H1 (cell line): Measurements from ENCODE around the gene EGF. TPM values are rescaled to one million over a fixed set of nuclear protein-coding genes. Genes with fewer than 3 reads are reported as not detected.

Source experiments
- CTCF ChIA-PET: fragments of 300-600 bp; sonication (Branson Sonifier 250); formaldehyde crosslinking; loops from one replicate; lab custom pipeline; 2021; ENCODE audit not compliant: partially characterized antibody; lab: Charles Lee
- POLR2A ChIA-PET: fragments of 300-600 bp; sonication (Branson Sonifier 250); formaldehyde crosslinking; loops from one replicate; lab custom pipeline; 2021; ENCODE audit warnings: inconsistent platforms; ENCODE audit not compliant: partially characterized antibody; lab: Charles Lee
- DNase-seq, 2 experiments: peaks; one replicate each; pipeline versions ENCODE4 v3.0.0 to v3.0.0-alpha.2; 2010 to 2022; ENCODE audit warnings: low spot score in 2 of 2, low read depth in 1 of 2, mixed read lengths in 1 of 2
- FAIRE-seq: peaks from 2 replicates; lab custom pipeline; 2011; peaks lifted over from hg19 to GRCh38; lab: Jason Lieb, UNC
- H2AFZ ChIP-seq: 2 replicates; pipeline ENCODE4 v1.8.1; 2012; ENCODE audit warnings: low read length, inconsistent platforms
- H2AK5ac ChIP-seq: 2 replicates; pipeline ENCODE4 v1.6.1; 2013; ENCODE audit warnings: low read depth, low read length
- H2BK120ac ChIP-seq: replicated peaks from 2 replicates; pipeline ENCODE3; 2013; ENCODE audit warnings: low read depth, low read length, inconsistent platforms
- H2BK12ac ChIP-seq: 2 replicates; pipeline ENCODE4 v1.6.1; 2013; ENCODE audit warnings: low read depth, low read length
- H2BK15ac ChIP-seq: 2 replicates; pipeline ENCODE4 v1.6.1; 2013; ENCODE audit warnings: low read length
- H2BK20ac ChIP-seq: 2 replicates; pipeline ENCODE4 v1.6.1; 2013; ENCODE audit warnings: low read length
- H2BK5ac ChIP-seq: 2 replicates; pipeline ENCODE4 v1.6.1; 2013; ENCODE audit warnings: low read depth, low read length
- H3K14ac ChIP-seq: 2 replicates; pipeline ENCODE4 v1.6.1; 2013; ENCODE audit warnings: inconsistent platforms; ENCODE audit not compliant: insufficient read length
- H3K18ac ChIP-seq: 2 replicates; pipeline ENCODE4 v1.6.1; 2013; ENCODE audit warnings: low read length; ENCODE audit errors: extremely low read depth
- H3K23ac ChIP-seq: 2 replicates; pipeline ENCODE4 v1.6.1; 2013; ENCODE audit warnings: inconsistent platforms; ENCODE audit not compliant: insufficient read length
- H3K23me2 ChIP-seq: 2 replicates; pipeline ENCODE4 v1.6.1; 2013; ENCODE audit warnings: low read depth, low read length
- H3K27ac ChIP-seq: 2 replicates; pipeline ENCODE4 v1.6.1; 2011; ENCODE audit warnings: low read depth, low read length, inconsistent platforms
- H3K27me3 ChIP-seq, 4 experiments: replicated peaks in 1 of 4; 1 replicate in 1 of 4; 2 replicates in 3 of 4; pipeline versions ENCODE4 v1.6.1 to v1.8.1; 2011 to 2013; ENCODE audit warnings: low read length in 3 of 4, mild to moderate bottlenecking in 3 of 4, inconsistent platforms in 2 of 4, mixed read lengths in 2 of 4, moderate library complexity in 1 of 4; ENCODE audit not compliant: control insufficient read depth in 3 of 4, insufficient read depth in 3 of 4; ENCODE audit errors: extremely low read depth in 1 of 4
- H3K36me3 ChIP-seq, 4 experiments: 2 replicates each; pipeline versions ENCODE4 v1.6.1 to v1.8.1; 2011 to 2013; ENCODE audit warnings: mild to moderate bottlenecking in 4 of 4, low read length in 3 of 4, moderate library complexity in 2 of 4, control low read depth in 1 of 4, inconsistent platforms in 1 of 4; ENCODE audit not compliant: insufficient read depth in 4 of 4, control insufficient read depth in 2 of 4
- H3K4ac ChIP-seq: replicated peaks from 2 replicates; pipeline ENCODE3; 2013; ENCODE audit warnings: low read length, low read depth, mixed read lengths, inconsistent platforms; ENCODE audit not compliant: insufficient read length
- H3K4me1 ChIP-seq, 4 experiments: replicated peaks in 1 of 4; 1 replicate in 1 of 4; 2 replicates in 3 of 4; pipeline versions ENCODE4 v1.6.1 to v1.8.1; 2011 to 2013; ENCODE audit warnings: low read length in 3 of 4, inconsistent platforms in 2 of 4, mixed read lengths in 1 of 4; ENCODE audit not compliant: insufficient read depth in 4 of 4, control insufficient read depth in 3 of 4
- H3K4me2 ChIP-seq, 2 experiments: 2 replicates each; pipeline versions ENCODE4 v1.6.1 to v1.8.1; 2011 to 2013; ENCODE audit warnings: low read depth in 2 of 2, low read length in 2 of 2, control low read depth in 1 of 2, inconsistent platforms in 1 of 2, mild to moderate bottlenecking in 1 of 2; ENCODE audit not compliant: insufficient read depth in 1 of 2
- H3K4me3 ChIP-seq, 4 experiments: fragments of 200-600, 300-600 bp in 1 of 4; sonication (generic), shearing (Covaris generic), sonication (Bioruptor Twin) in 1 of 4; 2 replicates each; pipeline versions ENCODE4 v1.5.1 to v1.8.1; 2011 to 2016; ENCODE audit warnings: low read length in 4 of 4, low read depth in 3 of 4, control low read depth in 2 of 4, inconsistent platforms in 2 of 4, mild to moderate bottlenecking in 2 of 4, mixed read lengths in 1 of 4, moderate library complexity in 1 of 4; ENCODE audit not compliant: insufficient read depth in 2 of 4; ENCODE audit errors: extremely low read depth in 1 of 4
- H3K56ac ChIP-seq: replicated peaks from 2 replicates; pipeline ENCODE3; 2013; ENCODE audit warnings: low read depth, mild to moderate bottlenecking, mixed read lengths, low read length, inconsistent platforms; ENCODE audit not compliant: insufficient read length
- H3K79me1 ChIP-seq: 2 replicates; pipeline ENCODE4 v1.6.1; 2013; ENCODE audit warnings: low read depth, low read length, control low read depth
- H3K79me2 ChIP-seq, 2 experiments: 2 replicates each; pipeline versions ENCODE4 v1.6.1 to v1.8.1; 2012 to 2013; ENCODE audit warnings: low read length in 2 of 2, mild to moderate bottlenecking in 2 of 2, inconsistent platforms in 1 of 2; ENCODE audit not compliant: insufficient read depth in 2 of 2, control insufficient read depth in 1 of 2
- H3K9ac ChIP-seq, 4 experiments: replicated peaks in 1 of 4; 1 replicate in 1 of 4; 2 replicates in 3 of 4; pipeline versions ENCODE4 v1.6.1 to v1.8.1; 2011 to 2013; ENCODE audit warnings: low read depth in 3 of 4, low read length in 3 of 4, control low read depth in 2 of 4, mild to moderate bottlenecking in 2 of 4, moderate library complexity in 2 of 4, inconsistent platforms in 1 of 4; ENCODE audit errors: extremely low read depth in 1 of 4
- H3K9me3 ChIP-seq, 2 experiments: 2 replicates each; pipeline versions ENCODE4 v1.6.1 to v1.8.1; 2012 to 2013; ENCODE audit warnings: mild to moderate bottlenecking in 2 of 2, moderate library complexity in 2 of 2, control low read depth in 1 of 2, inconsistent platforms in 1 of 2, low read depth in 1 of 2, low read length in 1 of 2, mixed read lengths in 1 of 2; ENCODE audit not compliant: insufficient read depth in 2 of 2
- H4K20me1 ChIP-seq, 2 experiments: replicated peaks in 1 of 2; 2 replicates each; pipeline versions ENCODE3 to v1.8.1; 2011 to 2013; ENCODE audit warnings: inconsistent platforms in 2 of 2, low read length in 2 of 2, mild to moderate bottlenecking in 1 of 2; ENCODE audit not compliant: insufficient read depth in 2 of 2, control insufficient read depth in 1 of 2
- H4K5ac ChIP-seq: 2 replicates; pipeline ENCODE4 v1.6.1; 2013; ENCODE audit warnings: low read length, low read depth, mixed read lengths, inconsistent platforms; ENCODE audit not compliant: insufficient read length
- H4K8ac ChIP-seq: 2 replicates; pipeline ENCODE4 v1.8.0; 2013; ENCODE audit warnings: mild to moderate bottlenecking, moderate library complexity, low read length, inconsistent platforms; ENCODE audit not compliant: insufficient read depth; ENCODE audit errors: extremely low read depth
- H4K91ac ChIP-seq: replicated peaks from 2 replicates; pipeline ENCODE3; 2013; ENCODE audit warnings: low read length, mixed read lengths, inconsistent platforms; ENCODE audit not compliant: insufficient read length
- BRCA1 ChIP-seq: IDR thresholded peaks from 2 replicates; pipeline ENCODE4 v1.6.1; 2012; ENCODE audit warnings: low read depth, low read length, improper control_type of control experiment
- CBX8 ChIP-seq: fragments of 300-800, 300-1000 bp; sonication (generic); IDR thresholded peaks from 2 replicates; pipeline ENCODE4 v1.7.1; 2016; ENCODE audit warnings: low read depth, low read length, borderline replicate concordance
- CREB1 ChIP-seq: IDR thresholded peaks from 2 replicates; pipeline ENCODE4 v1.6.1; 2012; ENCODE audit warnings: inconsistent platforms
- EP300 ChIP-seq, 2 experiments: IDR thresholded peaks; 1 replicate in 1 of 2; 2 replicates in 1 of 2; pipeline ENCODE4 v1.6.1; 2011 to 2012; ENCODE audit warnings: low read depth in 2 of 2, low read length in 2 of 2, mild to moderate bottlenecking in 2 of 2, borderline replicate concordance in 1 of 2, inconsistent platforms in 1 of 2, moderate library complexity in 1 of 2
- MAFK ChIP-seq: IDR thresholded peaks from 2 replicates; pipeline ENCODE4 v1.6.1; 2012; ENCODE audit warnings: low read depth, mild to moderate bottlenecking, improper control_type of control experiment, low read length
- POU5F1 ChIP-seq: IDR thresholded peaks from 2 replicates; pipeline ENCODE4 v1.6.1; 2011; ENCODE audit warnings: low read depth, mild to moderate bottlenecking, low read length, moderate library complexity
- RBBP5 ChIP-seq: IDR thresholded peaks from 2 replicates; pipeline ENCODE4 v1.7.1; 2012; ENCODE audit warnings: low read depth, mild to moderate bottlenecking, inconsistent platforms, low read length, moderate library complexity, borderline replicate concordance
- SAP30 ChIP-seq: fragments of 300-600 bp; sonication (generic); IDR thresholded peaks from 2 replicates; pipeline ENCODE4 v1.7.1; 2012; ENCODE audit warnings: low read length, moderate library complexity, mild to moderate bottlenecking, inconsistent platforms; ENCODE audit not compliant: insufficient read depth, insufficient replicate concordance
- WGBS, 2 experiments: shearing (Covaris generic) in 1 of 2; methylation state at CpG; one replicate each; pipeline versions ENCODE4 v1.1.6 to v1.1.7; 2013 to 2015; ENCODE audit warnings: low lambda C conversion rate in 2 of 2, mixed read lengths in 2 of 2, inconsistent platforms in 1 of 2, low coverage in 1 of 2, missing lambda C conversion rate in 1 of 2; ENCODE audit not compliant: insufficient replicate concordance in 2 of 2, insufficient coverage in 1 of 2, insufficient read length in 1 of 2; ENCODE audit errors: extremely low coverage in 1 of 2, missing lambda C conversion rate in 1 of 2; 5-methylcytosine and 5-hydroxymethylcytosine counted together
- polyA plus RNA-seq, 7 experiments: library from polyadenylated mRNA; depleted of rRNA in 3 of 7; stranded (reverse) in 5 of 7; unstranded in 2 of 7; fragments of >200 nt in 5 of 7; fragments of 200-250 nt in 2 of 7; gene quantifications; 1 replicate in 5 of 7; 2 replicates in 1 of 7; 4 replicates in 1 of 7; pipeline versions ENCODE4 v1.2.1 to v1.2.3, GENCODE V29; 2011 to 2013; ENCODE audit warnings: missing spikeins in 2 of 7, mixed read lengths in 2 of 7
- total RNA-seq: library from RNA; stranded (reverse); fragmentation: NEBNext Ultra II Directional; extraction: Animal tissue kit (Norgen Biotek cat#: 25700); gene quantifications from 2 replicates; pipeline ENCODE4 v1.2.1, GENCODE V29; 2021
- TF ChIP-seq, protein P1 (sequence below), 3 experiments: IDR thresholded peaks; 1 replicate in 2 of 3; 2 replicates in 1 of 3; pipeline versions ENCODE4 v1.5.1 to v1.6.1; 2011; ENCODE audit warnings: low read length in 3 of 3, mild to moderate bottlenecking in 3 of 3, inconsistent platforms in 2 of 3, low read depth in 1 of 3, moderate library complexity in 1 of 3; ENCODE audit not compliant: insufficient read depth in 1 of 3; ENCODE audit errors: control extremely low read depth in 1 of 3
- TF ChIP-seq, protein P2 (sequence below): IDR thresholded peaks from 2 replicates; pipeline ENCODE4 v1.6.1; 2011; ENCODE audit warnings: low read depth, mild to moderate bottlenecking, low read length; ENCODE audit not compliant: insufficient read depth

EGF gene
- total and polyA plus RNA-seq, 2 of the 8 experiments (the other 6 are each of a cell fraction or from before 2014, with no cell fraction given), result 1.5 to 2.6 TPM

DNA sequence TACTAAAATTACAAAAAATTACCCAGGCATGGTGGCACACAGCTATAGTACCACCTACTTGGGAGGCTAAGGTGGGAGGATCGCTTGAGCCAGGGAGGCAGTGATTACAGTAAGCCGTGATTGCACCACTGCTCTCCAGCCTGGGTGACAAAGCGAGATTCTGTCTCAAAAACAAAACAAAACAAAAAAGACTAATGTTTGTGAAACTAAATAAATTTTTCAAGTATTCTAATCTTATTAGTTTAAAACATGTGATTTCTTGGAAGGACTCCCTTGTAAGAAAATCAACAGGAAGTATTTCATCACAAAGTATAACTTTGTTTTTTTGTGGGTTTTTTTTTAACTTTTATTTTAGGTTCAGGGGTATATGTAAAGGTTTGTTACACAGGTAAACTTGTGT, 89.6 kb downstream of the EGF start:
- Histone ChIP-seq H3K4me1 (no peaks in the 10 kb centered on the region), H3K27me3 (no peaks in the 10 kb centered on the region), H2BK12ac (no peak overlapping the region), H3K79me2 (no peaks in the 10 kb centered on the region), H3K18ac (no peak overlapping the region), H2BK20ac (no peak overlapping the region), H4K91ac (no peak overlapping the region), H4K20me1 (no peaks in the 10 kb centered on the region), H3K23me2 (no peaks in the 10 kb centered on the region), H3K79me1 (no peaks in the 10 kb centered on the region), H2BK5ac (no peak overlapping the region), H3K4me3 (no peak overlapping the region), H3K36me3 (no peaks in the 10 kb centered on the region), H2AK5ac (no peak overlapping the region), H2BK120ac (no peak overlapping the region), H3K56ac (no peak overlapping the region), H2AFZ (no peak overlapping the region), H4K8ac (no peak overlapping the region), H3K9ac (no peak overlapping the region), H3K27ac (no peak overlapping the region), H4K5ac (no peak overlapping the region), H3K23ac (no peak overlapping the region), H2BK15ac (no peak overlapping the region), H3K14ac (no peak overlapping the region), H3K4me2 (no peak overlapping the region), H3K9me3 (no peaks in the 10 kb centered on the region), H3K4ac (no peak overlapping the region)
- POLR2A ChIA-PET, result no interaction called here
- WGBS, 2 experiments, result 87% methylated on average over 3 of the region's 3 CpGs; no CpG with 5 or more reads in 1 of the 2 experiments
- no peak for FAIRE-seq
- CTCF ChIA-PET, result interaction anchor here (0.9 to 16.6 kb wide), 7 partner anchors 9 to 511 kb away, joined by 3 to 389 read pairs (median 4); no protein-coding TSS in a partner anchor
- no peak for DNase-seq
- TF ChIP-seq MAFK, result no peak
- TF ChIP-seq, protein P1, sequence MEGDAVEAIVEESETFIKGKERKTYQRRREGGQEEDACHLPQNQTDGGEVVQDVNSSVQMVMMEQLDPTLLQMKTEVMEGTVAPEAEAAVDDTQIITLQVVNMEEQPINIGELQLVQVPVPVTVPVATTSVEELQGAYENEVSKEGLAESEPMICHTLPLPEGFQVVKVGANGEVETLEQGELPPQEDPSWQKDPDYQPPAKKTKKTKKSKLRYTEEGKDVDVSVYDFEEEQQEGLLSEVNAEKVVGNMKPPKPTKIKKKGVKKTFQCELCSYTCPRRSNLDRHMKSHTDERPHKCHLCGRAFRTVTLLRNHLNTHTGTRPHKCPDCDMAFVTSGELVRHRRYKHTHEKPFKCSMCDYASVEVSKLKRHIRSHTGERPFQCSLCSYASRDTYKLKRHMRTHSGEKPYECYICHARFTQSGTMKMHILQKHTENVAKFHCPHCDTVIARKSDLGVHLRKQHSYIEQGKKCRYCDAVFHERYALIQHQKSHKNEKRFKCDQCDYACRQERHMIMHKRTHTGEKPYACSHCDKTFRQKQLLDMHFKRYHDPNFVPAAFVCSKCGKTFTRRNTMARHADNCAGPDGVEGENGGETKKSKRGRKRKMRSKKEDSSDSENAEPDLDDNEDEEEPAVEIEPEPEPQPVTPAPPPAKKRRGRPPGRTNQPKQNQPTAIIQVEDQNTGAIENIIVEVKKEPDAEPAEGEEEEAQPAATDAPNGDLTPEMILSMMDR (IDR thresholded peaks at IDR 0.05; ENCODE audit: control extremely low read depth in 1 of 3, insufficient read depth in 1 of 3, low read depth in 1 of 3, low read length in 3 of 3), result no peak
- TF ChIP-seq, protein P2, sequence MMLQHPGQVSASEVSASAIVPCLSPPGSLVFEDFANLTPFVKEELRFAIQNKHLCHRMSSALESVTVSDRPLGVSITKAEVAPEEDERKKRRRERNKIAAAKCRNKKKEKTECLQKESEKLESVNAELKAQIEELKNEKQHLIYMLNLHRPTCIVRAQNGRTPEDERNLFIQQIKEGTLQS, result no peak
- no peak for TF ChIP-seq CREB1
- TF ChIP-seq RBBP5, result no peak
- no peak for TF ChIP-seq SAP30
- TF ChIP-seq CBX8, result no peak
- TF ChIP-seq POU5F1, result no peak
- TF ChIP-seq EP300 (IDR thresholded peaks at IDR 0.05; ENCODE audit: borderline replicate concordance in 1 of 2, low read depth in 2 of 2, low read length in 2 of 2), result no peak
- no peak for TF ChIP-seq BRCA1
